BLaER1 (cell line): ENCODE measurements around the gene NFXL1.
A peak's percentile ranks its signal among the peaks of the same experiment; 100 is the strongest.
"Not testable (repeated sequence)": the region's sequence is repeated elsewhere in the genome, so short reads cannot be mapped to it uniquely, and the experiment has no call there.

ENCODE experiments used
- H3K27ac ChIP-seq: shearing (Covaris generic); formaldehyde crosslinking; 2 replicates; pipeline ENCODE4 v1.8.1; 2022
- H3K27me3 ChIP-seq: shearing (Covaris generic); formaldehyde crosslinking; 2 replicates; pipeline ENCODE4 v1.8.1; 2022
- H3K36me3 ChIP-seq: shearing (Covaris generic); formaldehyde crosslinking; 2 replicates; pipeline ENCODE4 v1.8.1; 2022
- H3K4me1 ChIP-seq: shearing (Covaris generic); formaldehyde crosslinking; 2 replicates; pipeline ENCODE4 v1.8.1; 2022
- H3K4me2 ChIP-seq: shearing (Covaris generic); formaldehyde crosslinking; 2 replicates; pipeline ENCODE4 v1.8.1; 2022
- H3K4me3 ChIP-seq: shearing (Covaris generic); formaldehyde crosslinking; 2 replicates; pipeline ENCODE4 v1.8.1; 2022
- H3K9ac ChIP-seq: shearing (Covaris generic); formaldehyde crosslinking; 2 replicates; pipeline ENCODE4 v1.8.1; 2022
- H3K9me3 ChIP-seq: shearing (Covaris generic); formaldehyde crosslinking; 2 replicates; pipeline ENCODE4 v1.8.1; 2022
- H4K20me1 ChIP-seq: shearing (Covaris generic); formaldehyde crosslinking; 2 replicates; pipeline ENCODE4 v1.8.1; 2022
- Cebpa-rat ChIP-seq: shearing (Covaris generic); IDR thresholded peaks from 2 replicates; pipeline ENCODE4 v1.8.1; 2022

Gene NFXL1

GRCh38 chr4:47929682-47930201 is 15.4 kb upstream of the NFXL1 start:
- Histone ChIP-seq H3K4me2 (no peak overlapping the region), H3K9ac (no peak overlapping the region), H3K9me3 (peaks cover 8% of the 10 kb centered on the region), H3K36me3 (no peaks in the 10 kb centered on the region), H3K27me3 (no peaks in the 10 kb centered on the region), H4K20me1 (no peaks in the 10 kb centered on the region), H3K4me3 (no peak overlapping the region), H3K4me1 (peaks cover 9% of the 10 kb centered on the region), H3K27ac (no peak overlapping the region)
- no peak for TF ChIP-seq Cebpa-rat

GRCh38 chr4:47926667-47927258 is 12.4 kb upstream of the NFXL1 start:
- no peak overlapping the region for H3K4me3 ChIP-seq
- peaks cover 9% of the 10 kb centered on the region for H3K4me1 ChIP-seq
- no peak overlapping the region for H3K4me2 ChIP-seq
- H3K36me3 ChIP-seq, result no peaks in the 10 kb centered on the region
- no peaks in the 10 kb centered on the region for H3K9me3 ChIP-seq
- H3K9ac ChIP-seq, result no peak overlapping the region
- no peaks in the 10 kb centered on the region for H4K20me1 ChIP-seq
- no peak overlapping the region for H3K27ac ChIP-seq
- TF ChIP-seq Cebpa-rat, result no peak
- no peaks in the 10 kb centered on the region for H3K27me3 ChIP-seq

GRCh38 chr4:47923261-47923608 is 8.9 kb upstream of the NFXL1 start:
- not testable (repeated sequence) for H3K4me2 ChIP-seq, H4K20me1 ChIP-seq, H3K4me3 ChIP-seq, H3K27ac ChIP-seq, H3K9me3 ChIP-seq, H3K9ac ChIP-seq, H3K27me3 ChIP-seq, H3K4me1 ChIP-seq, H3K36me3 ChIP-seq

GRCh38 chr4:47922436-47923260 is 8.3 kb upstream of the NFXL1 start:
- H3K9me3 ChIP-seq, result peaks cover 13% of the 10 kb centered on the region; the same call in 1 of the 2 replicates
- not testable (repeated sequence) for H4K20me1 ChIP-seq, H3K27me3 ChIP-seq, H3K4me1 ChIP-seq, H3K36me3 ChIP-seq, H3K9ac ChIP-seq, H3K4me3 ChIP-seq, H3K4me2 ChIP-seq, H3K27ac ChIP-seq

- H3K36me3 ChIP-seq, H3K27ac ChIP-seq, H3K9ac ChIP-seq, H4K20me1 ChIP-seq, H3K4me3 ChIP-seq, H3K4me2 ChIP-seq, H3K27me3 ChIP-seq: not testable (repeated sequence)
- H3K4me1 ChIP-seq, result peaks cover 23% of the 10 kb centered on the region
- peaks cover 15% of the 10 kb centered on the region for H3K9me3 ChIP-seq
Measured at GRCh38 chr4:47917163-47917562, 2.8 kb upstream of the NFXL1 start.

GRCh38 chr4:47915378-47915777 is 995 bp upstream of the NFXL1 start:
- TF ChIP-seq Cebpa-rat, result no peak
- peaks cover 3% of the 10 kb centered on the region for H3K36me3 ChIP-seq
- peaks cover 32% of the 10 kb centered on the region for H3K4me1 ChIP-seq
- H3K4me2 ChIP-seq, result peak overlapping the region; percentile 81
- no peak overlapping the region for H3K27ac ChIP-seq
- peaks cover 15% of the 10 kb centered on the region for H3K9me3 ChIP-seq
- no peak overlapping the region for H3K9ac ChIP-seq
- H4K20me1 ChIP-seq, result no peaks in the 10 kb centered on the region
- no peaks in the 10 kb centered on the region for H3K27me3 ChIP-seq
- no peak overlapping the region for H3K4me3 ChIP-seq

GRCh38 chr4:47914926-47915237 is 499 bp upstream of the NFXL1 start:
- no peak overlapping the region for H3K9ac ChIP-seq
- H3K4me2 ChIP-seq, result peak overlapping the region; percentile 81
- no peaks in the 10 kb centered on the region for H4K20me1 ChIP-seq
- no peaks in the 10 kb centered on the region for H3K27me3 ChIP-seq
- peaks cover 8% of the 10 kb centered on the region for H3K36me3 ChIP-seq
- H3K27ac ChIP-seq, result no peak overlapping the region
- H3K4me3 ChIP-seq, result peak overlapping the region; percentile 92
- TF ChIP-seq Cebpa-rat, result no peak
- peaks cover 32% of the 10 kb centered on the region for H3K4me1 ChIP-seq
- H3K9me3 ChIP-seq, result peaks cover 15% of the 10 kb centered on the region

- H3K36me3 ChIP-seq, result peaks cover 18% of the 10 kb centered on the region
- H4K20me1 ChIP-seq, result no peaks in the 10 kb centered on the region
- no peak for TF ChIP-seq Cebpa-rat
- H3K27ac ChIP-seq, result peak overlapping the region; percentile 75
- H3K4me2 ChIP-seq, result peak overlapping the region; percentile 87
- peak overlapping the region; percentile 85 for H3K9ac ChIP-seq
- H3K4me1 ChIP-seq, result peaks cover 32% of the 10 kb centered on the region
- peaks cover 14% of the 10 kb centered on the region for H3K9me3 ChIP-seq
- no peaks in the 10 kb centered on the region for H3K27me3 ChIP-seq
- H3K4me3 ChIP-seq, result peak overlapping the region; percentile 92
Measured at GRCh38 chr4:47913861-47914219, 543 bp downstream of the NFXL1 start.

GRCh38 chr4:47913330-47913729 is 1.1 kb downstream of the NFXL1 start:
- TF ChIP-seq Cebpa-rat, result no peak
- Histone ChIP-seq H3K9me3 (peaks cover 8% of the 10 kb centered on the region), H3K27ac (peak overlapping the region; percentile 75), H3K4me3 (peak overlapping the region; percentile 92), H3K36me3 (peaks cover 22% of the 10 kb centered on the region), H3K4me2 (peak overlapping the region; percentile 87), H3K27me3 (no peaks in the 10 kb centered on the region), H3K9ac (peak overlapping the region; percentile 85), H4K20me1 (no peaks in the 10 kb centered on the region), H3K4me1 (peaks cover 32% of the 10 kb centered on the region)

GRCh38 chr4:47907089-47907646 is 7.2 kb downstream of the NFXL1 start:
- H3K4me2 ChIP-seq, result no peak overlapping the region
- no peaks in the 10 kb centered on the region for H3K9me3 ChIP-seq
- no peak overlapping the region for H3K9ac ChIP-seq
- TF ChIP-seq Cebpa-rat, result no peak
- peaks cover 64% of the 10 kb centered on the region for H3K36me3 ChIP-seq
- no peak overlapping the region for H3K27ac ChIP-seq
- H3K4me3 ChIP-seq, result no peak overlapping the region
- no peaks in the 10 kb centered on the region for H3K27me3 ChIP-seq
- peaks cover 9% of the 10 kb centered on the region for H3K4me1 ChIP-seq
- H4K20me1 ChIP-seq, result no peaks in the 10 kb centered on the region
